Neural crest cell (in vitro differentiated cells): ENCODE results near the gene RORB. TPM values are rescaled to one million over a fixed set of nuclear protein-coding genes. Genes with fewer than 3 reads are reported as not detected.

Source experiments
- DNase-seq: peaks from one replicate; pipeline ENCODE4 v3.0.0; 2021; ENCODE audit warnings: low read depth, mixed read lengths, low spot score
- H3K27ac Mint-ChIP-seq: one replicate; pipeline ENCODE4 v1.8.0; 2021; ENCODE audit warnings: mild to moderate bottlenecking, mixed read lengths; ENCODE audit not compliant: unreplicated experiment
- H3K27me3 Mint-ChIP-seq: 2 replicates; pipeline ENCODE4 v1.8.0; 2021; ENCODE audit warnings: low read depth, mild to moderate bottlenecking, mixed read lengths
- H3K36me3 Mint-ChIP-seq: 2 replicates; pipeline ENCODE4 v1.8.0; 2021; ENCODE audit warnings: low read depth, mild to moderate bottlenecking, mixed read lengths
- H3K4me1 Mint-ChIP-seq: 2 replicates; pipeline ENCODE4 v1.8.0; 2021; ENCODE audit warnings: mixed read lengths
- H3K4me3 Mint-ChIP-seq: one replicate; pipeline ENCODE4 v1.8.0; 2021; ENCODE audit warnings: mild to moderate bottlenecking, mixed read lengths
- H3K9me3 Mint-ChIP-seq: 2 replicates; pipeline ENCODE4 v1.8.0; 2021; ENCODE audit warnings: mixed read lengths
- CTCF ChIP-seq: fragments of 200-600 bp; sonication (generic); conservative IDR thresholded peaks from 2 replicates; pipeline ENCODE4 v1.5.0; 2021; ENCODE audit warnings: antibody characterized with exemption, mild to moderate bottlenecking
- total RNA-seq: library from RNA; stranded (reverse); gene quantifications from 2 replicates; pipeline ENCODE4 v1.2.1, GENCODE V29; 2021

Gene RORB
- total RNA-seq, 1 donor from 2014 or later = 0.35 TPM

GRCh38 chr9:74513221-74513620, 16.1 kb downstream of the RORB start:
- Mint-ChIP-seq H3K9me3 (no peaks in the 10 kb centered on the region), H3K36me3 (no peaks in the 10 kb centered on the region), H3K27me3 (peaks cover 19% of the 10 kb centered on the region), H3K27ac (no peak overlapping the region), H3K4me3 (no peak overlapping the region), H3K4me1 (no peaks in the 10 kb centered on the region)
- no peak for TF ChIP-seq CTCF
- DNase-seq = no peak

- Mint-ChIP-seq H3K4me3 (no peak overlapping the region), H3K4me1 (no peaks in the 10 kb centered on the region), H3K36me3 (no peaks in the 10 kb centered on the region), H3K9me3 (no peaks in the 10 kb centered on the region), H3K27ac (no peak overlapping the region), H3K27me3 (peaks cover 3% of the 10 kb centered on the region)
- DNase-seq = no peak
- no peak for TF ChIP-seq CTCF
Measured at GRCh38 chr9:74517188-74517587, 20.1 kb downstream of the RORB start.

- H3K27me3 Mint-ChIP-seq = no peaks in the 10 kb centered on the region
- no peak for TF ChIP-seq CTCF
- no peaks in the 10 kb centered on the region for H3K9me3 Mint-ChIP-seq
- no peaks in the 10 kb centered on the region for H3K4me1 Mint-ChIP-seq
- no peaks in the 10 kb centered on the region for H3K36me3 Mint-ChIP-seq
- no peak for DNase-seq
- H3K4me3 Mint-ChIP-seq = no peak overlapping the region
- H3K27ac Mint-ChIP-seq = no peak overlapping the region
Measured at GRCh38 chr9:74519419-74519818, 22.3 kb downstream of the RORB start.

GRCh38 chr9:74521009-74521408, 23.9 kb downstream of the RORB start:
- Mint-ChIP-seq H3K27ac (no peak overlapping the region), H3K4me3 (no peak overlapping the region), H3K36me3 (no peaks in the 10 kb centered on the region), H3K9me3 (no peaks in the 10 kb centered on the region), H3K4me1 (no peaks in the 10 kb centered on the region), H3K27me3 (peaks cover 5% of the 10 kb centered on the region)
- DNase-seq = no peak
- no peak for TF ChIP-seq CTCF

GRCh38 chr9:74524289-74524688, 27.2 kb downstream of the RORB start:
- Mint-ChIP-seq H3K9me3 (no peaks in the 10 kb centered on the region), H3K4me3 (no peak overlapping the region), H3K36me3 (no peaks in the 10 kb centered on the region), H3K27me3 (peaks cover 13% of the 10 kb centered on the region), H3K4me1 (no peaks in the 10 kb centered on the region), H3K27ac (no peak overlapping the region)
- DNase-seq = no peak
- TF ChIP-seq CTCF = no peak

- no peak for DNase-seq
- no peak overlapping the region for H3K4me3 Mint-ChIP-seq
- no peaks in the 10 kb centered on the region for H3K4me1 Mint-ChIP-seq
- no peak overlapping the region for H3K27ac Mint-ChIP-seq
- no peaks in the 10 kb centered on the region for H3K9me3 Mint-ChIP-seq
- peaks cover 13% of the 10 kb centered on the region for H3K27me3 Mint-ChIP-seq
- no peaks in the 10 kb centered on the region for H3K36me3 Mint-ChIP-seq
- TF ChIP-seq CTCF = no peak
Measured at GRCh38 chr9:74526215-74526614, 29.1 kb downstream of the RORB start.
